Umbilical cord (tissue), 2 donors: Measurements from ENCODE around the gene KLF7. TPM values are rescaled to one million over a fixed set of nuclear protein-coding genes. Genes with fewer than 3 reads are reported as not detected.

Experiments used
- DNase-seq: peaks from one replicate; pipeline ENCODE4 v3.0.0-alpha.2; 2015; ENCODE audit warnings: low spot score
- total RNA-seq: library from RNA; depleted of rRNA; stranded (reverse); fragments of >200 nt; gene quantifications from one replicate; pipeline ENCODE4 v1.2.3, GENCODE V29; 2014; ENCODE audit warnings: low replicate concordance; ENCODE audit not compliant: insufficient read depth

The KLF7 gene
- total RNA-seq, 1 donor from 2014 or later: 29.1 TPM

GRCh38 chr2:207093234-207093633 lies 72.5 kb downstream of the KLF7 start:
- DNase-seq: no peak

GRCh38 chr2:207092818-207093217 lies 72.9 kb downstream of the KLF7 start:
- no peak for DNase-seq

GRCh38 chr2:207091928-207092327 lies 73.8 kb downstream of the KLF7 start:
- DNase-seq: no peak

- DNase-seq: no peak
These were observed 74.6 kb downstream of the KLF7 start for GRCh38 chr2:207091176-207091575.

- DNase-seq: no peak
These were observed 75.4 kb downstream of the KLF7 start for GRCh38 chr2:207090389-207090788.

GRCh38 chr2:207088839-207089238 lies 76.9 kb downstream of the KLF7 start:
- DNase-seq: no peak

- DNase-seq: no peak
These were observed 77.5 kb downstream of the KLF7 start for GRCh38 chr2:207088276-207088675.

GRCh38 chr2:207087046-207087902 lies 78.5 kb downstream of the KLF7 start:
- DNase-seq: no peak

GRCh38 chr2:207086136-207086535 lies 79.6 kb downstream of the KLF7 start:
- DNase-seq: no peak

- DNase-seq: no peak
These were observed 80.6 kb downstream of the KLF7 start for GRCh38 chr2:207085110-207085509.

- DNase-seq: no peak
These were observed 82.2 kb downstream of the KLF7 start for GRCh38 chr2:207083361-207084110.

GRCh38 chr2:207082619-207083018 lies 83.1 kb downstream of the KLF7 start:
- no peak for DNase-seq

- DNase-seq: no peak
These were observed 87.5 kb downstream of the KLF7 start for GRCh38 chr2:207078186-207078798.

- no peak for DNase-seq
These were observed 88.5 kb downstream of the KLF7 start for GRCh38 chr2:207077266-207077665.

- DNase-seq: no peak
These were observed 90.3 kb downstream of the KLF7 start for GRCh38 chr2:207075456-207075855.

GRCh38 chr2:207073801-207074678 lies 91.7 kb downstream of the KLF7 start:
- DNase-seq: peak; percentile 18

- no peak for DNase-seq
These were observed 92.3 kb downstream of the KLF7 start for GRCh38 chr2:207073412-207073800.

GRCh38 chr2:207072571-207072970 lies 93.2 kb downstream of the KLF7 start:
- DNase-seq: no peak

- no peak for DNase-seq
These were observed 93.9 kb downstream of the KLF7 start for GRCh38 chr2:207071820-207072219.

- peak; percentile 52 for DNase-seq
These were observed 98.3 kb downstream of the KLF7 start for GRCh38 chr2:207067473-207067872.

- DNase-seq: no peak
These were observed 98.8 kb downstream of the KLF7 start for GRCh38 chr2:207066791-207067460.
